Activated CD4-positive, alpha-beta memory T cell treated with anti-CD3 and anti-CD28 coated beads for 36 hours (primary cell): ENCODE results near the gene KLF1. TPM values are rescaled to one million over a fixed set of nuclear protein-coding genes. Genes with fewer than 3 reads are reported as not detected.

Experiments used
- CTCF ChIA-PET: fragments of 350-600 bp; sonication (Branson Sonifier 250); formaldehyde crosslinking; loops from one replicate; lab custom pipeline; 2021; ENCODE audit warnings: antibody characterized with exemption, inconsistent platforms; lab: Charles Lee
- POLR2A ChIA-PET: fragments of 350-600 bp; sonication (Branson Sonifier 250); formaldehyde crosslinking; loops from one replicate; lab custom pipeline; 2021; ENCODE audit warnings: antibody characterized with exemption; lab: Charles Lee
- DNase-seq: peaks from one replicate; pipeline ENCODE4 v3.0.0-alpha.2; 2020
- H3K27ac Mint-ChIP-seq: one replicate; pipeline ENCODE4 v1.8.0; 2021; ENCODE audit warnings: mixed read lengths
- H3K27me3 Mint-ChIP-seq: one replicate; pipeline ENCODE4 v1.8.0; 2021; ENCODE audit warnings: mixed read lengths
- H3K36me3 Mint-ChIP-seq: one replicate; pipeline ENCODE4 v1.8.0; 2021; ENCODE audit warnings: mixed read lengths
- H3K4me1 Mint-ChIP-seq: one replicate; pipeline ENCODE4 v1.8.0; 2021; ENCODE audit warnings: low read depth, mixed read lengths
- H3K4me3 Mint-ChIP-seq: one replicate; pipeline ENCODE4 v1.8.0; 2021; ENCODE audit warnings: mild to moderate bottlenecking, mixed read lengths
- H3K9me3 Mint-ChIP-seq: one replicate; pipeline ENCODE4 v1.8.0; 2021; ENCODE audit warnings: mixed read lengths
- intact Hi-C: fragments of 100-400 bp; cut with micrococcal nuclease; formaldehyde crosslinking; loops from one replicate; pipeline ENCODE4 v1.15.1; 2023
- total RNA-seq, 2 experiments: library from RNA; stranded (reverse); gene quantifications; one replicate each; pipeline ENCODE4 v1.2.3, GENCODE V29; 2021

KLF1 gene
- total RNA-seq, 2 experiments from 2014 or later = 0.12 to 0.19 TPM

DNA sequence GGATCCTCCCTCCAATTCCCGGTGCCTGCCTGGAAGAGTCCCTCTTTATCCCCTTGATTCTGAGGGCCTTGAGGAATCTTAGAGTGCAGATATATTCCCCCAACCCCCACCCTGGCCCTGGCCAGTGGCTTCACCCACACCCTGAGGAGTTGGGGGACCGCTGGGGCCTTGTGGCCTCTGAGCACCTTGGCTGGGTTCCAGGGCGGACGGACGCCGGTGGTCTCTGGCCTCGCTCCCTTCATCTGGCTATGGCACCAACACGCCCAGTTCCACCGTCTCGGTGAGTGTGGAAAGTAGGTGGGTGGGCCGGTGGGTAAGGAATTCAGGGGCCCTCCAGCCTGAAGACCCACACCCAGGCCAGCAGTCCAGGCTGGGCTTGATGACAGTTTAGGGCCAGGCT, 43.7 kb downstream of the KLF1 start:
- Mint-ChIP-seq H3K27ac (no peak overlapping the region), H3K4me3 (no peak overlapping the region), H3K36me3 (no peaks in the 10 kb centered on the region), H3K9me3 (no peaks in the 10 kb centered on the region), H3K4me1 (peaks cover 31% of the 10 kb centered on the region), H3K27me3 (peaks cover 52% of the 10 kb centered on the region)
- ChIA-PET CTCF (interaction anchor here (1.5 to 11.8 kb wide), 2 partner anchors 18 to 81 kb away, joined by 6 to 280 read pairs; no protein-coding TSS in a partner anchor), POLR2A (no interaction called here)
- intact Hi-C loops = no loop called here
- DNase-seq = no peak

DNA sequence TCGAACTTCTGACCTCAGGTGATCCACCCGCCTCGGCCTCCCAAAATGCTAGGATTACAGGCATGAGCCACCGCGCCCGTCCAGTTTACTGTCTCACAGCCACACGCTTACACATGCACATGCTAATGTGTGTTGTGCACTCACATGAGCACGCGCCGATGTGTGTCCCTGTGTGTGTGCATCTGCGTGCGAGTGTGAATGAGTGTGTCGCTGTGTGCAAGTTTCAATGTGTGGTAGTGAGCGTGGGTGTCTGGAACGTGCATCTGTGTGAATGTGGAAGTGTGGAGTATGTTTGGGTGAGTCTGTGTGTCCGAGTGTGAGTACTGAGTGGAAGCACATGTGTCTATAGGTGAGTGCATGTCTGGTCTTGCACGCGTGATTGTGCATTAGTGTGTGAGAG, 44.5 kb downstream of the KLF1 start:
- no peak for DNase-seq
- intact Hi-C loops = no loop called here
- no peak overlapping the region for H3K4me3 Mint-ChIP-seq
- peaks cover 29% of the 10 kb centered on the region for H3K4me1 Mint-ChIP-seq
- ChIA-PET POLR2A (no interaction called here), CTCF (no interaction called here)
- H3K27ac Mint-ChIP-seq = no peak overlapping the region
- peaks cover 56% of the 10 kb centered on the region for H3K27me3 Mint-ChIP-seq
- no peaks in the 10 kb centered on the region for H3K36me3 Mint-ChIP-seq
- H3K9me3 Mint-ChIP-seq = no peaks in the 10 kb centered on the region

DNA sequence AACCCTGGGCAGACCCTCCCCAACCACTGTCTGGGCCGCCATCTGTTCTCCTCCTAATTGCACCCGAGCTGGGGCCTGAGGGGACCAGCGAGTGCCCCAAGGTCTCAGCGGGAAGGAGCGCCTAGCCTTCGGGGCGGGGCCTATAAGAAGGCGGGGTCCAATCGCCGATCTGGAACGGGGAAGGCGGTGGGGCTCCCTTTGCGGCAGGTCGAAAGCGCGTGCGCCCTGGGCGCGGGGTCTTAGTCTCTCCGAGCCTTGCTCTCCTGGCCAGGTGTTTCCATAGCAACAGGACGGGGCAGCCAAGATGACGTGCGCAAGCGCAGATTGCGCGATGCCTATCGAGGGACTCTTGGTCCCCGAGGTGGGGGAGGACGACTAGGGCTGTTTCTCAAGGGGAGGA, 45.9 kb downstream of the KLF1 start:
- Mint-ChIP-seq H3K36me3 (no peaks in the 10 kb centered on the region), H3K27me3 (peaks cover 58% of the 10 kb centered on the region), H3K4me3 (peak overlapping the region; percentile 27), H3K9me3 (no peaks in the 10 kb centered on the region), H3K27ac (no peak overlapping the region), H3K4me1 (peaks cover 34% of the 10 kb centered on the region)
- intact Hi-C loops = no loop called here
- DNase-seq = peak; percentile 36
- POLR2A ChIA-PET = no interaction called here
- CTCF ChIA-PET = no interaction called here

DNA sequence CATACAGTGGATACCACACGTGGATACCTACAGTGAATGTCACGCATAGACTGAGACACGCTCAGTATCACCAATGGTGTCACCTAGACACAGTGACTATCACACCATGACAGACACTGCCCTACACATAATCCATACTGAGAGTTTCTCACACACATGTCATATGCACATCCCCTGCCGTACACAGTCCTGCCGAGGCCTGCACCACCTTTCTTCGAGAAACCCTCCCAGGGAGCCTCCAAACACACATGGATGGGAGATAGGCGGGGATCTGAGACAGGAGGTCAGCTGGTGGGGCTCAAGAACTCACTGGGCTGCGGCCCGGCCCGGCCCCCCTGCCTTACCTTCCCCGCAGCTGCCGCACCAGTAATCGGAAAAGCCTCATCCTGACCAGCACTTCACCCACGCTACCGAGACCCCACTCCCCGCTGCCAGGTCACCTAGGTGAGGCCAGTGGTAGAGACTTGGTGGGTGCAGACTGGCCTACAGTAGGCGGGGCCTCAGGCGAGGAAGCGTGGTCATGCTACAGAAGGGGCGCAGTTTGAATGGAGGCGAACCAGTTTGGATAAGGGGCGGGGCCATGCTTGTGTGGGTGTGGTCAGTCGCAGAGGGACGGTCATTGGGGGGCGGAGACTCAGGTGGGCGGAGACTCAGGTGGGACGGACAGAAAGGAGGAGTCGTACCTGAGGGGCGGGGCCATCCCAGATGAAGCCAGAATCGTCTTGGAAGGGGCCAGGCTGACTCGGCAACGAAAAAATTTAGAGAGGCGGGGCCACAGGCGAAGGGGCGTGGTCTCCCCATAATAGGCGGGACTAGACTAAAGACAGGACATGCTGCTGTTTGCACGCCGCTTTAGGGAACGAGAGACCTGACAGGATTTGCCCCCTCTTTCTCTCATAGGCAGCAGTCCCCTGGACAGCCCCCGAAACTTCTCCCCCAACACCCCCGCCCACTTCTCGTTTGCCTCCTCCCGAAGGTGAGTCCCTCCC, 46.6 kb downstream of the KLF1 start:
- intact Hi-C loops = no loop called here
- no peak overlapping the region for H3K27ac Mint-ChIP-seq
- H3K36me3 Mint-ChIP-seq = no peaks in the 10 kb centered on the region
- no peak overlapping the region for H3K4me3 Mint-ChIP-seq
- no peaks in the 10 kb centered on the region for H3K9me3 Mint-ChIP-seq
- peaks cover 64% of the 10 kb centered on the region for H3K27me3 Mint-ChIP-seq
- CTCF ChIA-PET = interaction anchor here (1.3 to 1.6 kb wide), 2 partner anchors 10 to 14 kb away, joined by 4 to 5 read pairs; no protein-coding TSS in a partner anchor
- POLR2A ChIA-PET = no interaction called here
- DNase-seq = peak; percentile 77
- H3K4me1 Mint-ChIP-seq = peaks cover 34% of the 10 kb centered on the region

DNA sequence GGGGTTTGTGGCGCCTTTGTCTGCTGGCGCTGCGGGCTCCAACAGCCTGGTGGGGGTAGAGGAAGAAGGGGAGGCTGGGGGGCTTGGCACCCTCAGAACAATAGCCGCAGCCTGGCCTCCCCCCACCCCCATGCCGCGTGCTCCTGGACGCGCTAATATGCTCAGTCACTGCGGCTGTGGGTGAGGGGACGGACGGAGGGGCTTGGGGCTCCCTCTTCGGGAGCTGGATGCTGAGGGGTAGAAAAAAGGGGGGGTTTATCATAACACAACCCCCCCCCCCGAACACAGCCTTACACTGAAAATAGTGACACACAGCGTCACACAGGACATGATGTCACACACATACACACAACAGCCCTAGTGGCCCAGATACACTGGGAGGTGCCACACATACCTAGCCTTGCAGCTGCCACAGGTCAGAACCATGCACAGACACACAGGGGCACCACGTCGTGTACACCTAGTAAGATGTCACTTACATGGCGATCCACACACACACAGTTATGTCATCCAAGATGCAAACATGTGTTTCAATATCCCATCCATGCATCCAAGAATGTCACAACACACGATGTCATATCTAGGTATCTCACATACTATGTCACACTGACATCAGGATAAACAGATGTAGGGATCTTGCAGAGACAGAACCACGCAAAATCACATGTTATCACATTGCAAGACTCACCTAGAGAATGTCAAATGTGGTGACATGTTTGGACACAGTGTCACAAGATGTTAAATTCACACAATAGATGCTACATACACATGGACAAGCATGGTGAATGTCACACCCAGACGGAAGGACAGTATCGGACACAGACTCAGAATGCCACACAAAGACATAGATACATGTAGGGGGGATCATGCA, 47.9 kb downstream of the KLF1 start:
- Mint-ChIP-seq H3K36me3 (no peaks in the 10 kb centered on the region), H3K27ac (no peak overlapping the region), H3K4me3 (no peak overlapping the region), H3K4me1 (peaks cover 38% of the 10 kb centered on the region), H3K27me3 (peaks cover 70% of the 10 kb centered on the region), H3K9me3 (no peaks in the 10 kb centered on the region)
- peak; percentile 44 for DNase-seq
- intact Hi-C loops = loop anchor here (5.0 kb wide), 2 partner anchors 37 to 62 kb away; partner anchors contain the start of genes HOOK2, PRDX2 and THSD8
- ChIA-PET POLR2A (no interaction called here), CTCF (interaction anchor here (0.7 to 1.6 kb wide), 5 partner anchors 9 to 97 kb away, joined by 3 to 6 read pairs (median 4); no protein-coding TSS in a partner anchor)

DNA sequence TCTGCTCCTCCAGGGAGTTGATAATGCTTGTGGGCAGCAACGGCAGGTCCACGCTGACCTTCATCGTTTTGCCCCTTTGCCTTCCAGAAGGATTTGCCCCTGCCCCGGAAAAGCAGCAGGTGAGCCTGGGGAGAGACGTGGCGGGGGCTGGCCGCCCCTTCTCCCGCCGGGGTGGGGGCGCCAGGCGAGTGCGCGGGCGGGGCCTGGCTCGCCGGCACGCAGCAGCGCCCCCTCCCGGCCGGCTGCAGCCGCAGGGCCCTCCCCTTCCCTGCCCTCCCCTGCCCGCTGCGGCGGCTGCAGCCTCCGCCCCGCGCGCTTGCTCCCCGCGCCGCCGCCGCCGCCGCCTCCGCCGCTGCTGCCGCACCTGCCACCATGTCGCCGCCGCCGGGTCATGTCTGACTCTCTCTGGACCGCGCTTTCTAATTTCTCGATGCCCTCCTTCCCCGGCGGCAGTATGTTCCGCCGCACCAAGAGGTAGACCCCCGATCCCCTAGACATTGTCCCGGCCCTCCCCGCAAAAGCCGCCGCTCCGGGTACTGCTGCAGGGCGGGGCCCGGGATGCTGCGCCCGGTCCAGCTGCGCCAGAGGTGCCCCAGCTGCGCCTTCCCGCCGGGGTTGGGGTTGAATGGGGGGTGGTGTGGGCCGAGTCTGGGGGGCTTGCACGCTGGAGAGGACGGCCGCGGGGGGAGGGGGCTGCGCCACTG, 48.7 kb downstream of the KLF1 start, which contains the start of gene MAST1:
Gene MAST1 (plus strand): TSS at position 334 of the 704 bp plus-strand sequence. CDS start 58 bp downstream, at position 392.
- Mint-ChIP-seq H3K4me1 (peaks cover 38% of the 10 kb centered on the region), H3K9me3 (no peaks in the 10 kb centered on the region), H3K36me3 (no peaks in the 10 kb centered on the region), H3K27ac (peak within 1 kb of the TSS; percentile 20), H3K27me3 (peaks cover 69% of the 10 kb centered on the region), H3K4me3 (peak within 1 kb of the TSS; percentile 38)
- intact Hi-C loops = loop anchor here (5.0 kb wide), 2 partner anchors 36 to 61 kb away; partner anchors contain the start of genes HOOK2, PRDX2 and THSD8
- peak; percentile 68 for DNase-seq
- CTCF ChIA-PET = interaction anchor here (0.9 to 2.2 kb wide), 6 partner anchors 9 to 96 kb away, joined by 4 to 17 read pairs (median 4); no protein-coding TSS in a partner anchor
- POLR2A ChIA-PET = no interaction called here

DNA sequence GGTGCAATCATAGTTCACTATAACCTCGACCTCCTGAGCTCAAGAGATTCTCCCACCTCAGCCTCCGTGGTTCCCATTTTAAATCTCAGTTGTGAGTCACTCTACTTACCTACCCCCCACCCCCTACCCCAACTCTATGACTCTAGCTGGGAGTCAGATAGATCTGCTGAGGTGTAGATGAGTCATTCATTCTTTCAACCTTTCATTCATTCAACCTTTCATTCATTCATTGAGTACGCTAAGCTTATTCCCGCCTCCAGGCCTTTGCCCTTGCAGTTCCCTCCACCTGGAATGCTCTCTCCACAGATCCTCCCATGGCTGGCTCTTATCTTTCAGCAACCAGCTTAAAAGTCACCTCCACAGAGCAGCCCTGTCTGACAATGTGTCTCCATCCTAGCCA, 49.8 kb downstream of the KLF1 start:
- no peak overlapping the region for H3K4me3 Mint-ChIP-seq

DNA sequence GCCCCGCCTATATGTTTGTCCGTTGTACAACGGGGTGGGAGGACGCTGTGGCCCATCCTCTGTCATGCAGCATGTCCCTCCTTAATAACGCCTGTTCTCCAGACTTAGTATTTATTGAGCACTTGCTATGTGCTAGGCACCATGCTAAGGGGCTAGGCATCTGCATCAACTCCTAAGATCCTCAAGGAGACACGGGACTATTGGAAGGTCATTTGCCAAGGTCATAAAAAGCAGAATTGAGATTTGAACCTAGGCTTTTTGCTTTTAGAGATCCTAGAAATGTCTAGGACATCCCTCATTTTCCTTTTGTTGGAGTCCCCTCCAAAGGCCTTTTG, 50.5 kb downstream of the KLF1 start:
- Mint-ChIP-seq H3K4me1 (peaks cover 40% of the 10 kb centered on the region), H3K27ac (no peak overlapping the region), H3K36me3 (no peaks in the 10 kb centered on the region), H3K27me3 (peaks cover 72% of the 10 kb centered on the region), H3K9me3 (no peaks in the 10 kb centered on the region), H3K4me3 (no peak overlapping the region)
- ChIA-PET CTCF (interaction anchor here (0.9 to 2.2 kb wide), 4 partner anchors 11 to 74 kb away, joined by 3 to 17 read pairs (median 8); no protein-coding TSS in a partner anchor), POLR2A (no interaction called here)
- intact Hi-C loops = loop anchor here (5.0 kb wide), 2 partner anchors 34 to 59 kb away; partner anchors contain the start of genes HOOK2, PRDX2 and THSD8
- DNase-seq = no peak

More for the DNA sequence above, 49.8 kb downstream of the KLF1 start:
- peak overlapping the region; percentile 20 for H3K27ac Mint-ChIP-seq
- DNase-seq = no peak
- H3K4me1 Mint-ChIP-seq = peaks cover 44% of the 10 kb centered on the region
- intact Hi-C loops = loop anchor here (5.0 kb wide), 2 partner anchors 35 to 60 kb away; partner anchors contain the start of genes HOOK2, PRDX2 and THSD8
- ChIA-PET CTCF (interaction anchor here (0.9 to 2.2 kb wide), 6 partner anchors 8 to 75 kb away, joined by 3 to 17 read pairs (median 4); no protein-coding TSS in a partner anchor), POLR2A (no interaction called here)
- H3K36me3 Mint-ChIP-seq = no peaks in the 10 kb centered on the region
- peaks cover 70% of the 10 kb centered on the region for H3K27me3 Mint-ChIP-seq
- no peaks in the 10 kb centered on the region for H3K9me3 Mint-ChIP-seq

DNA sequence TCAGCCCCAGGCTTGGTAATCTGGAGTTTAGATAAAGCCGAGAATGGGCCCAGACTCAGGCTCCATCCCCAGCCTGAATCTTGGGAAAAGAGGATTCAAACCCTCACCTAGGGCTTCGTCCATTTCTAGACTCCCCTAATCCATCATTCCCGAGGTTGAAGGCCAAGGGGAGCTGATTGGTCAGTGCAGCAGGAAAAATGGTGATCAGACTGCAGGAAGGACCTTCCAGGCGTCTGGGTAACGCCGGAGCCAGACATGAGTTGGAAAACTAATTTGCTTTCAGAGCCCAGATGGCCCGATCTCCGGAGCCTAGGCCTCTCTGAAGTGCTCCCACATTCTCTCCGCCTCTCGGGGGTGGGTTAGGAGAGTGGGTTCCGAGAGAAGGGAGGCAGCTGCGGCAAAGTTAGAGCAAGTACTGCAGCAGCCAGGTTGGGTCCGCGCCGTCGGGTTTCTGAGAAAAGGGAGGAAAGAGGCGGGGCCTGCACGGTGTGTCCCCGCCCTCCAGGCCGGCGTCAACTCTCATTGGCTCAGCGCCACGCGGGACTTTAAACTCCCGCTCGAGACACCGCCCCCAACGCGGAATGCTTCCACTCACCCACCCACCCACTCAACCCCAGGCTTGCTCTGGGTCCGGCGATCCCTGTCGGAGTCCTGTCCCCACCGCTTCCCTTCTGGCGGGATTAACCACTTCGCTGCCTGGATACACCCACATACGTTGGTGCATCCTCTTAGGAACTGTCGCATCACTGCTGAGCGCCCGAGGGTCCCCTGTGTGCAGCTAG, 51.8 kb downstream of the KLF1 start:
- ChIA-PET POLR2A (no interaction called here), CTCF (interaction anchor here (0.5 to 1.5 kb wide), 6 partner anchors 11 to 73 kb away, joined by 3 to 6 read pairs (median 4); partner anchors contain the start of gene RNASEH2A)
- peaks cover 27% of the 10 kb centered on the region for H3K4me1 Mint-ChIP-seq
- H3K4me3 Mint-ChIP-seq = no peak overlapping the region
- DNase-seq = peak; percentile 36
- peaks cover 70% of the 10 kb centered on the region for H3K27me3 Mint-ChIP-seq
- H3K9me3 Mint-ChIP-seq = no peaks in the 10 kb centered on the region
- intact Hi-C loops = loop anchor here (5.0 kb wide), 2 partner anchors 33 to 58 kb away; partner anchors contain the start of genes HOOK2, PRDX2 and THSD8
- no peaks in the 10 kb centered on the region for H3K36me3 Mint-ChIP-seq
- H3K27ac Mint-ChIP-seq = no peak overlapping the region

DNA sequence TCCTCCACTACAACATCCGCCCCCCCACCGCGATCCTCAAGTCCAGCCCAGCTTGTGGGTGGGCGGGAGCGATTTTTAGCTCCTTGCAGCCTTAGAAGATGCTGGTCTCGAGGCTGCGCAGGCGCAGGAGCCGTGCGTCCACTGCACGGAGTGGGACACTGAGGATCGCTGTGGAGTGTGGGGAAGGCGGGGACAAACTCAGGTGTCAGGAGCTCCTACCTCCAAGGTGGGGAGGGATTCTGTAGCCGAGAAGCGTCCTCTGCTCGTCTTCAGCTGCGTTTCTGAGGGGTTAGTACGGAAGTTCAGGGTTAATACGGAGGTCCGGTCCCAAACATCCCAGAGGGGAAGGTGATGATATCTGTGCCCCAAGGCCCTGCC, 52.4 kb downstream of the KLF1 start, which contains the start of gene RTBDN:
Gene RTBDN (minus strand): TSS at position 14 of the 378 bp plus-strand sequence. CDS start 4,600 bp downstream, outside the sequence.
- H3K27me3 Mint-ChIP-seq = peaks cover 71% of the 10 kb centered on the region
- POLR2A ChIA-PET = interaction anchor here (1.0 kb wide), 1 partner anchor 39 kb away, joined by 5 read pairs; no protein-coding TSS in a partner anchor
- no peak within 1 kb of the TSS for H3K27ac Mint-ChIP-seq

More for the DNA sequence above, 52.4 kb downstream of the KLF1 start, which contains the start of gene RTBDN:
- CTCF ChIA-PET = interaction anchor here (0.9 to 1.5 kb wide), 4 partner anchors 10 to 72 kb away, joined by 3 to 6 read pairs (median 4); partner anchors contain the start of gene RNASEH2A
- no peaks in the 10 kb centered on the region for H3K36me3 Mint-ChIP-seq
- intact Hi-C loops = no loop called here
- no peaks in the 10 kb centered on the region for H3K9me3 Mint-ChIP-seq
- peak within 1 kb of the TSS; percentile 42 for H3K4me3 Mint-ChIP-seq
- H3K4me1 Mint-ChIP-seq = peaks cover 25% of the 10 kb centered on the region
- no peak for DNase-seq
